Measurements from ENCODE around the gene SLC32A1. TPM values are rescaled to one million over a fixed set of nuclear protein-coding genes. Genes with fewer than 3 reads are reported as not detected.

Gene SLC32A1
- total RNA-seq, 1 experiment from 2014 or later: not detected

- no peak for DNase-seq (ENCODE audit: low read depth)
Measured at GRCh38 chr20:38752029-38752428, 27.7 kb downstream of the SLC32A1 start.

DNA sequence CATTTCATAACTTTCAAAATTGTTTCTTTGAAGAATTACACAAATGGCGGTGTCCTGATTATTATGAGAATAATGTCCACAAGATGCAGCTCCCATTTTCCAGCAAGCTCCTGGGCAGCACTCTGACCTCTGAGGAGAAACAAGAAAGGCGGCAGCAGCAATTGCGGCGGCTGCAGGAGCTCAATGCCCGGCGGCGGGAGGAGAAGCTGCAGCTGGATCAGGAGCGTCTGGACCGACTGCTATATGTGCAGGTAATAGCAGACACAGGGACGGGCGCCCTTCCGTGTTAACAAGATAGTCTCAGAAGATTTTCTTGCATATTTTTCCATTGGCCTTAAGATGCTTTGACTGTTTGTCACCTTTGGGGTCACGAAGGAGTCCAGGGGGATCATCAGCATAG is 30.6 kb downstream of the SLC32A1 start:
- no peak for DNase-seq (ENCODE audit: low read depth)

DNA sequence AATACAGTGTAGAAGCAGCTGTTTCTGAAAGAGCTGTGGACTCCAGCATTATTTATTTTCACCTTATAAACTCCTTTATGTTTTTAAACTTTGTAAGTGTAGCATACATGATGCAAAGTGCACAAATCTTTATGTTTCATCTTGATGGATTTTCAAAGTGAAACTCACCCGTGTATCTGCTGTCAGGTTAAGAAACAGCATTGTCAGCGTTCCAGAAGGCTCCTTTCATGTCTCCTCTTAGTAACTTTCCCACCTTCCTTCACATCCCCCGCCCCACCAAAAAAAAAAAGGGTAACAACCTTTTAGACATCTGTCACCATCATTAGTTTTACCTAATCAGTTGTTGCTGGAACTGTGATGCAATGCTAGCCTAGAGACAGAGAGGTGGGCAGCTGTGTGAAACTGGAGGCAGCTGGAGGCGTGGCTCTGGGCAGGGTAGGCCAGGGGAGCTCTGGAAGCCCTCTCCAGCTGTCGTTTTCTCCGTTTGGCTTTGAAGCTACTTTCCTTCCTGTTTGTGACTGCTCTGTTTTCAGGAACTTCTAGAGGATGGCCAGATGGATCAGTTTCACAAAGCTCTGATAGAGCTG is 31.1 kb downstream of the SLC32A1 start:
- DNase-seq (ENCODE audit: low read depth): no peak

- no peak for DNase-seq (ENCODE audit: low read depth)
Measured at GRCh38 chr20:38757145-38757775, 33.0 kb downstream of the SLC32A1 start.

DNA sequence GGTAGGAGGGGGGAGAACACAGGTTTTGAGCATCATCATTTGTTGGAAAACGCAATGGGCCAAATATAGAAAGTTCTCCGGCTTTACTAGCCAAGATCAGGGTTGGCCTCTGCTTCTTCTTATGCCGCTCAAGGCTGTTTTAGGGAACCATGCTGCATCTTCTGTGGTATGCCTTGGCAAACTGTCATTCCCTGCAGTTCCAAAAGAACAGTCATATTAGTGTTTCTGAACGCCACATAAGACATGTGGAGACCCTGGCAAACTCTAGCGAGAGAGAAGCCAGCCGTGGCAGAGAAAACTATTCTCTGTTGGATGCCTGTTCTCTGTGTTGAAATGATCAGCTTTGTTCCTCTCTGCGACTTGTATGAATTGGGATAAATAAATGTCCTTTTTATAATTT is 34.8 kb downstream of the SLC32A1 start:
- DNase-seq (ENCODE audit: low read depth): no peak

DNA sequence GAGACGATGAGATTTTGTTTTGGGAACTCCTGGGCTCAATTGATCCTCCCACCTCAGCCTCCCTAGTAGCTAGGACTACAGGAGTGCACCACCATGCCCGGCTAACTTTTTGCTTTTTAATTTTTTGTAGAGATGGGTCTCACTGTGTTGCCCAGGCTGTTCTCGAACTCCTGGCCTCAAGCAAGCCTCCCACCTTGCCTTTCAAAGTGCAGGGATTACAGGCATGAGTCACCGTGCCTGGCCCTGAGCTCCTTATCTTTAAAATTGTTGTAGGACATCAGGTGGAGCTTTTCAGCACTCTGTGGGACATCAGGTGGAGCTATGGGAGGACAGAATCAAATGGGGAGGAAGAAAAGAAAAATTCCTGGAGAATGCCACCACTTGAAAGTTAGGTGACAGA is 36.7 kb downstream of the SLC32A1 start:
- DNase-seq (ENCODE audit: low read depth): no peak

DNA sequence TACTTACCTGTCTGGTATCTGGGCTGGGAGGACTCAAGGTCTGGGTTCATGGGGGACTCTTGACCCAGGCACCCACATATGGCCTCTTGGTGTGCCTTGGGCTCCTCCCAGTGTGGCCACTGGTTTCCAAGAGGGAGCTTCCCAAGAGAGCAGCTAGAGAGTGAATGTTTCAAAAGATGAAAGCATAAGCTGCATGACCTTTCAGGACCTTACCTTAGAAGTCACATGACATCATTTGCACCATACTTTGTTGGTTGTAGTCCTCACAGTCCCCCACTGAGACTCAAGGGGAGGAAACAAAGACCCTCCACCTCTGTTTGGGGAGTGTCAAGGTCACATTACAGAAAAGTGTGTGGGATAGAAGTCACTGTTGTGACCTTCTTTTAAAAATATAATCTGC is 37.9 kb downstream of the SLC32A1 start:
- DNase-seq (ENCODE audit: low read depth): no peak

DNA sequence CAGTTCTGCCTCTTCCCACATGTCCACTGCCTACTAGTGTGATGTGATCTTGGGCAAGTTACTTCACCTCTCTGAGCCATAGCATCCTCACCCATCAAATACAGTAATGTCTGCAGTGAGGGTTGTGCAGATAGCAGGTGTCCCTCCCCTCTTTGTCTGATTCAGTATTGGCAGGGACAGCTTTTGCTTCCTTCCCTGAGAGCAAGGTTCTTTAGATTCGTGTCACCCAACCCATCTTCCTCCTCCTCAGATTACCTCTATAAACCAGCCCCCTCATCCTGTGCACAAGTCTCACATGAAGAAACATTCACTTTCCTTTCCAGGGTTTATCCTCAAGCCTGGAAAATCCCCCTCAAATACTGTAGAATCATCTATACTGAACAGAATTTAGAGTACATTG is 39.3 kb downstream of the SLC32A1 start:
- no peak for DNase-seq (ENCODE audit: low read depth)

DNA sequence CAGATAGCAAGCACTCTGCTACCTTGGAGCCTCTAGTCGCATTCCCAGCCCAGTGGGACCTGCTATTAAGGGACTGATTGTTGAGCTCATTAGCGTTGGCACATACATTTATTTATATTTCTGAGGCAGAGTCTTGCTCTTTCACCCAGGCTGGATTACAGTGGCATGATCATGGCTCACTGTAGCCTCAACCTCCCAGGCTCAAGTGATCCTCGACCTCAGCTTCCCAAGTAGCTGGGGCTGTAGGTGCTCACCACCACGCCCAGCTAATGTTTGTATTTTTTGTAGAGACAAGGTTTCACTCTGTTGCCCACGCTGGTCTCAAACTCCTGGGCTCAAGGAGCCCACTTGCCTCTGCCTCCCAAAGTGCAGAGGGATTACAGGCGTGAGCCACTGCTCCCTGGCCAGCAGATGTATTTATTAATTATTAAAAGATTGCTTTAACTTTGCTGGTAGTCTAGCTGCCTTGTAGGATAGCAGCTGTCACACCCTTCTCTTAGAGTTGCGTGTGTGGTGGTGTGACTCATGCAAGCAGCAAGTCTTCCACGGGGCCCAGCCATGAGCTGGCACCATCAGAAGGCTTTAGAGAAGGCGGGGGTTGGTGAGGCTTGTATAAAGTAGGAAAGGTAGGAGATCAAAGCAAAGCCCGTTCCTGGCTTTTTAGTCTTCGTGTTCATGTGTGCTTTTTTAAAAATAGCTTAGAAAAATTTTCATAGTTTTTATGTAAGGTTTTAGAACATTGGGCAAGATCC is 40.5 kb downstream of the SLC32A1 start:
- DNase-seq (ENCODE audit: low read depth): peak; percentile 90

- DNase-seq (ENCODE audit: low read depth): no peak
Measured at GRCh38 chr20:38766071-38766470, 41.8 kb downstream of the SLC32A1 start.

DNA sequence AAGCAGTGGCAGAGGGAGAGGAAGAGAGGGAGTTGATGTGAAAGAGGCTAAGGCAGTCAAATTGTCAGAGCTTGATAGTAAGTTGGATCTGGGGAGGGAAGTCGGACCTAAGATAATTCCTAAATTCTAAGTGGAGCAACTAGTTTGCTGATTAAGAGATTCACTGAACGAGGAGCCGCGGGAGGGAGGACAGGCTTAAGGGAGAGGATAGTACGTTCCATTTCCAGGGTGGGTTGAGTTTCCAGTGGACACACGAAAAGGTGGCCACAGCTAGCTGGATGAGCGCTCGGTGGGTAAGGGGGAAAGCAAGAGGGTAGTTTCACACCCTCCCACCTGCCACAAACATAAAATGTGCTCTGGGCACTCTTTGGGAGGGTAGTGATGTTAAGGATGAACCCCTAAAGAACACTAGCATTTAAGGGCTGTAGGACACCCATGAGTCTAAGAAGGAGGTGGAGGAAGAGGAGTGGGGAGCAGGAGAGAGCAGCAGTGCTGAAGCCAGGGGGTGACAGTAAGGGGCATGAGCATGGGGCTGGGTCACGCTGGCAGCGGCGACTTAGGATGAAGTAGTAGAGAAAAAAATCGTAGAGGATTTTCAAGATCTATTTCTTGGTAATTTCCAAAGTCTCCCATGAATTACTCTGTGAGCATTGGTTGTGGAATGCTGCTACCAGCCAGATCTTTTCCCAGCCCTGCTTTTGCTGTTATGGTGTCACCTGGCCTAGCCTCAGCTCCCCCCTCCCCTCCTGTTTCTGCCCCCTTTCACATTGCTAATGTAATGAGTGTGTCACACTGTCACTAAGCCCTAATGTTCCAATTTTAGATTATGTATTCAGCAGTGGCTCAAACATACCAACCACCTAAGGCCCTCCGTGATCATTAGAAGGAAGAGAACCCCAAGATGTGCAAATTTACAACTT is 45.4 kb downstream of the SLC32A1 start:
- no peak for DNase-seq (ENCODE audit: low read depth)

GRCh38 chr20:38770546-38770945 is 46.3 kb downstream of the SLC32A1 start:
- DNase-seq (ENCODE audit: low read depth): no peak

DNA sequence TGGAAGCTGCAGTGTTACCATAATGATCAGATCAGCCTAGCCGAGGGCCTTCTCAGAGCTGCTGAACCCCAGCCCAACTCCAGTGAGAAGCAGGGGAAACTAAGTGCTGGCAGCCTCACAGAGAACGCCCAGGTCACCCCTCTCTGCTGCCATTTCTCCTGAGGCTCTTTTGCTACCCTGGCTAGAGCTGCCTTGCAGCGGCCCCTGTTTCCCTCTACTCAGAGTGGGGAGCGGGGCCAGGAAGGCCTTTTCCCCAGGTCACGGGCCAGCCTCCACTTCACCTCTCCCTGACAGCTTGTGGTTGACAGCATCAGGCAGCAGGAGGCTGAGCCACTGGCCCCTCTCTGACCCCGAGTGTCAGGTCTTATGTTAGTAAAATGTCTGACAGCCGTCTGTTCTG is 46.7 kb downstream of the SLC32A1 start:
- no peak for DNase-seq (ENCODE audit: low read depth)

DNA sequence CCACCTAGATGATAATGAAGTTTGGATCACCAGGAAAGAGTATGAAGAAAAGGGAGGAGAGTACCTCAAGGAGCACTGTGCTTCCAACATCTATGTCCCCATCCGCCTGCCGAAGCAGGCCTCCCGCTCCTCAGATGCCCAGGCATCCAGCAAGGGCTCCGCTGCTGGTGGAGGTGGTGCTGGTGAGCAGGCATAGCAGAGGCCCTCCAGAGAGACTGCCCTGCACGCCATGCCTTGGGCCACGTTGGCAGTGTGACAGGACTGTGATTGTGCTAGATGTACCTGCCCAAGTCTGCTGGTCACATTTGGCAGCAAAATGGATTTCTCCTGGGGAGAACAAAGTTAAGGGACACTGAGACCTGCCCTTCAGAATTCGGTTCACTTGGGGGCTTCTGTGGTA is 47.3 kb downstream of the SLC32A1 start:
- DNase-seq (ENCODE audit: low read depth): no peak

GRCh38 chr20:38774167-38774566 is 49.9 kb downstream of the SLC32A1 start:
- DNase-seq (ENCODE audit: low read depth): no peak

- no peak for DNase-seq (ENCODE audit: low read depth)
Measured at GRCh38 chr20:38776363-38776762, 52.1 kb downstream of the SLC32A1 start.

Other genes starting within 250 kb of the SLC32A1 start
- gene ADIG, start 143.3 kb upstream of the SLC32A1 start, total RNA-seq (2014; rRNA removed; shearing (Covaris generic)): not detected in 2 replicates
- 0.10 TPM in 1 of 2 replicates, not detected in the other for gene ARHGAP40, start 122.7 kb upstream of the SLC32A1 start, total RNA-seq (2014; rRNA removed; shearing (Covaris generic))
- gene ACTR5, start 24.0 kb downstream of the SLC32A1 start, total RNA-seq (2014; rRNA removed; shearing (Covaris generic)): 13.5 and 13.6 TPM in 2 replicates
- under 0.01 TPM in 2 replicates for gene PPP1R16B, start 81.2 kb downstream of the SLC32A1 start, total RNA-seq (2014; rRNA removed; shearing (Covaris generic))
- gene FAM83D, start 201.9 kb downstream of the SLC32A1 start, total RNA-seq (2014; rRNA removed; shearing (Covaris generic)): 125 and 148 TPM in 2 replicates
- 13.4 and 14.5 TPM in 2 replicates for gene DHX35, start 237.9 kb downstream of the SLC32A1 start, total RNA-seq (2014; rRNA removed; shearing (Covaris generic))